K562 (cell line): ENCODE measurements around the gene MYO5C.

Source experiments
- POLR2A ChIP-seq: fragments of 450-650 bp; conservative IDR thresholded peaks from 2 replicates; pipeline ENCODE4 v1.6.1; 2016
- POLR2AphosphoS5 ChIP-seq: IDR thresholded peaks from 2 replicates; pipeline ENCODE4 v1.6.1; 2011; ENCODE audit warnings: mild to moderate bottlenecking, low read depth, low read length, moderate library complexity; ENCODE audit not compliant: control insufficient read depth, insufficient read depth

DNA sequence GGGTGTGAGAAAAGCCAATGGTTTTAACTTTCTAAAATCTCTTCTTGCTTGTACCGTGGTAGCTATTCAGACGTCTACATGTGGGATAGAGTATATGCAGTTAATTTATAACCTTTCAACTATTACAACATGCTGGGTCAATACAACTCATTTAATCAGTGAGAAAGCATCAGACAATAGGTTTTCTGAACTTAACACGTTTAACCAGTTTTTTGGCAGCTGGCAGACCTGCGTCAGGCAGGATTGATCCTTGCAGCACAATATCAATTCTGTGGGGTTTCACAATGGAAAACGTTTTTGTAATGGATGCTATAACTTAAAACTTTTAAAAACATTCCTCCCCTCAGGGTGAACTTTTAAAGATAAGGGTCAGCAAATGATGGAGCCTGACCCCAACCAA lies 110.9 kb downstream of the MYO5C start:
- no peak for TF ChIP-seq POLR2AphosphoS5
- no peak for TF ChIP-seq POLR2A
